ENCODE results near the gene ZC3H7B.

- TF ChIP-seq RAD21 (conservative IDR thresholded peaks at IDR 0.05 in 1 of 2, IDR thresholded peaks at IDR 0.05 in 1 of 2) (no peak), HOXB13 (CRISPR knock-in tag; IDR thresholded peaks at IDR 0.05; ENCODE audit: low read depth) (no peak), RNF2 (IDR thresholded peaks at IDR 0.05; ENCODE audit: borderline replicate concordance, low read depth) (no peak), POLR2AphosphoS2 (conservative IDR thresholded peaks at IDR 0.05; ENCODE audit: low read length) (no peak)
Measured at GRCh38 chr22:41398921-41399320, 97.6 kb downstream of the ZC3H7B start.

Measured in A549 (cell line).